Lower lobe of right lung (tissue), 2 donors: ENCODE measurements around the gene SNAPIN. TPM values are rescaled to one million over a fixed set of nuclear protein-coding genes. Genes with fewer than 3 reads are reported as not detected.

Experiments
- ATAC-seq, 2 donors: fragments of 200-7000 bp; cut with Tn5 transposase; one replicate each; pipeline ENCODE4 v1.9.1; 2020 to 2022; ENCODE audit warnings: mild to moderate bottlenecking in 2 of 2, moderate library complexity in 2 of 2
- DNase-seq: peaks from one replicate; pipeline ENCODE4 v3.0.0-alpha.2; 2020
- H3K27ac ChIP-seq: fragments of 200-600 bp; one replicate; pipeline ENCODE4 v1.8.0; 2022
- H3K27me3 ChIP-seq: fragments of 200-600 bp; one replicate; pipeline ENCODE4 v1.8.0; 2022; ENCODE audit warnings: low read depth
- H3K36me3 ChIP-seq: fragments of 200-600 bp; one replicate; pipeline ENCODE4 v1.8.0; 2022; ENCODE audit warnings: mild to moderate bottlenecking
- H3K4me1 ChIP-seq: fragments of 200-600 bp; one replicate; pipeline ENCODE4 v1.8.0; 2022
- H3K4me3 ChIP-seq: fragments of 200-600 bp; one replicate; pipeline ENCODE4 v1.8.0; 2022; ENCODE audit warnings: mild to moderate bottlenecking
- H3K9me3 ChIP-seq: fragments of 200-600 bp; one replicate; pipeline ENCODE4 v1.8.0; 2022
- CTCF ChIP-seq: fragments of 200-600 bp; IDR thresholded peaks from one replicate; pipeline ENCODE4 v1.8.0; 2022; ENCODE audit warnings: antibody characterized with exemption, mild to moderate bottlenecking
- intact Hi-C: fragments of 100-400 bp; cut with DNase I; formaldehyde crosslinking; loops from one replicate; pipeline ENCODE4 v1.11.0; 2022
- long read RNA-seq: library from polyadenylated mRNA; unstranded; transcript quantifications from one replicate; pipeline ENCODE4 v2.0.0, GENCODE V29; 2021
- total RNA-seq: library from RNA; stranded (reverse); fragmentation: NEBNext Ultra II Directional; extraction: Animal tissue kit (Norgen Biotek cat#: 25700); gene quantifications from one replicate; pipeline ENCODE4 v1.2.1, GENCODE V29; 2021
- donor health status: DM: no; HTN: yes; CAD: no; lungs with severe emphysema.

Gene SNAPIN
- 40.2 TPM for total RNA-seq
- long read RNA-seq, transcript SNAPIN-204 (2 exons, 1,205 nt) = minor isoform, 6 of 87 reads
- long read RNA-seq, transcript SNAPIN-201 (4 exons, 1,030 nt) = major isoform, 74 of 87 reads
- long read RNA-seq, partial matches to known transcripts = 0 of 87 reads
- long read RNA-seq, other reads (novel, unspliced or antisense) = 3 of 87 reads

GRCh38 chr1:153658400-153659174, at the start of gene SNAPIN:
TSS of gene SNAPIN (plus strand) at chr1:153658703. CDS start at chr1:153658744, 41 bp downstream.
- peak within 1 kb of the TSS; percentile 90 for H3K27ac ChIP-seq

GRCh38 chr1:153608742-153609584, 49.5 kb upstream of the SNAPIN start:
- DNase-seq = peak; percentile 89
- TF ChIP-seq CTCF = no peak
- peaks cover 28% of the 10 kb centered on the region for H3K36me3 ChIP-seq
- H3K27me3 ChIP-seq = no peaks in the 10 kb centered on the region
- H3K4me3 ChIP-seq = peak overlapping the region; percentile 60
- intact Hi-C loops = no loop called here
- no peaks in the 10 kb centered on the region for H3K9me3 ChIP-seq
- ATAC-seq = peak; percentile 76 to 81
- peaks cover 47% of the 10 kb centered on the region for H3K4me1 ChIP-seq
- peak overlapping the region; percentile 90 for H3K27ac ChIP-seq

More at GRCh38 chr1:153658400-153659174, at the start of gene SNAPIN:
- intact Hi-C loops = no loop called here
- ATAC-seq (peak; percentile 98), DNase-seq (peak; percentile 95)
- peaks cover 30% of the 10 kb centered on the region for H3K36me3 ChIP-seq
- no peaks in the 10 kb centered on the region for H3K9me3 ChIP-seq
- H3K4me1 ChIP-seq = peaks cover 14% of the 10 kb centered on the region
- peak; percentile 35 for TF ChIP-seq CTCF
- H3K27me3 ChIP-seq = no peaks in the 10 kb centered on the region
- H3K4me3 ChIP-seq = peak within 1 kb of the TSS; percentile 72

GRCh38 chr1:153609585-153609907, 49.0 kb upstream of the SNAPIN start:
- peaks cover 47% of the 10 kb centered on the region for H3K4me1 ChIP-seq
- peak overlapping the region; percentile 60 for H3K4me3 ChIP-seq

GRCh38 chr1:153610334-153610733, 48.2 kb upstream of the SNAPIN start:
- H3K27me3 ChIP-seq = no peaks in the 10 kb centered on the region
- no peak for TF ChIP-seq CTCF
- H3K4me1 ChIP-seq = peaks cover 47% of the 10 kb centered on the region
- H3K36me3 ChIP-seq = peaks cover 24% of the 10 kb centered on the region
- DNase-seq = no peak
- ATAC-seq = no peak
- H3K9me3 ChIP-seq = no peaks in the 10 kb centered on the region
- H3K4me3 ChIP-seq = no peak overlapping the region
- peak overlapping the region; percentile 90 for H3K27ac ChIP-seq
- intact Hi-C loops = no loop called here

More at GRCh38 chr1:153609585-153609907, 49.0 kb upstream of the SNAPIN start:
- TF ChIP-seq CTCF = no peak
- no peak for ATAC-seq
- H3K36me3 ChIP-seq = peaks cover 28% of the 10 kb centered on the region
- no peak for DNase-seq
- H3K27me3 ChIP-seq = no peaks in the 10 kb centered on the region
- H3K27ac ChIP-seq = peak overlapping the region; percentile 90
- H3K9me3 ChIP-seq = no peaks in the 10 kb centered on the region
- intact Hi-C loops = no loop called here

- Histone ChIP-seq H3K4me3 (no peak overlapping the region), H3K27ac (peak overlapping the region; percentile 90), H3K9me3 (no peaks in the 10 kb centered on the region), H3K4me1 (peaks cover 47% of the 10 kb centered on the region), H3K27me3 (no peaks in the 10 kb centered on the region), H3K36me3 (peaks cover 20% of the 10 kb centered on the region)
- TF ChIP-seq CTCF = no peak
- DNase-seq = no peak
- no peak for ATAC-seq
- intact Hi-C loops = no loop called here
Observed at GRCh38 chr1:153610811-153611301, 47.6 kb upstream of the SNAPIN start.
